Measurements from ENCODE around the gene G3BP1. TPM values are rescaled to one million over a fixed set of nuclear protein-coding genes. Genes with fewer than 3 reads are reported as not detected.
"Not testable (repeated sequence)": the region's sequence is repeated elsewhere in the genome, so short reads cannot be mapped to it uniquely, and the experiment has no call there.

G3BP1 gene
- total RNA-seq, 4 donors from 2014 or later = 99.8 to 119 (median 109) TPM

GRCh38 chr5:151847871-151848270 is 76.1 kb downstream of the G3BP1 start:
- H3K27me3 ChIP-seq = no peaks in the 10 kb centered on the region
- DNase-seq = no peak
- intact Hi-C loops (cut with DNase I) = no loop called here
- no peak overlapping the region for H3K4me3 ChIP-seq
- TF ChIP-seq, protein P1, sequence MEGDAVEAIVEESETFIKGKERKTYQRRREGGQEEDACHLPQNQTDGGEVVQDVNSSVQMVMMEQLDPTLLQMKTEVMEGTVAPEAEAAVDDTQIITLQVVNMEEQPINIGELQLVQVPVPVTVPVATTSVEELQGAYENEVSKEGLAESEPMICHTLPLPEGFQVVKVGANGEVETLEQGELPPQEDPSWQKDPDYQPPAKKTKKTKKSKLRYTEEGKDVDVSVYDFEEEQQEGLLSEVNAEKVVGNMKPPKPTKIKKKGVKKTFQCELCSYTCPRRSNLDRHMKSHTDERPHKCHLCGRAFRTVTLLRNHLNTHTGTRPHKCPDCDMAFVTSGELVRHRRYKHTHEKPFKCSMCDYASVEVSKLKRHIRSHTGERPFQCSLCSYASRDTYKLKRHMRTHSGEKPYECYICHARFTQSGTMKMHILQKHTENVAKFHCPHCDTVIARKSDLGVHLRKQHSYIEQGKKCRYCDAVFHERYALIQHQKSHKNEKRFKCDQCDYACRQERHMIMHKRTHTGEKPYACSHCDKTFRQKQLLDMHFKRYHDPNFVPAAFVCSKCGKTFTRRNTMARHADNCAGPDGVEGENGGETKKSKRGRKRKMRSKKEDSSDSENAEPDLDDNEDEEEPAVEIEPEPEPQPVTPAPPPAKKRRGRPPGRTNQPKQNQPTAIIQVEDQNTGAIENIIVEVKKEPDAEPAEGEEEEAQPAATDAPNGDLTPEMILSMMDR (IDR thresholded peaks at IDR 0.05) = no peak
- no peak for TF ChIP-seq POLR2A (IDR thresholded peaks at IDR 0.05)
- no peaks in the 10 kb centered on the region for H3K36me3 ChIP-seq
- no peaks in the 10 kb centered on the region for H3K4me1 ChIP-seq
- peaks cover 0 to 6% (median 0%) of the 10 kb centered on the region in 3 donors for H3K9me3 ChIP-seq
- 29 to 44% methylated on average over 1 of the region's 1 CpG for WGBS, 2 donors
- no peak overlapping the region for H3K27ac ChIP-seq

DNA sequence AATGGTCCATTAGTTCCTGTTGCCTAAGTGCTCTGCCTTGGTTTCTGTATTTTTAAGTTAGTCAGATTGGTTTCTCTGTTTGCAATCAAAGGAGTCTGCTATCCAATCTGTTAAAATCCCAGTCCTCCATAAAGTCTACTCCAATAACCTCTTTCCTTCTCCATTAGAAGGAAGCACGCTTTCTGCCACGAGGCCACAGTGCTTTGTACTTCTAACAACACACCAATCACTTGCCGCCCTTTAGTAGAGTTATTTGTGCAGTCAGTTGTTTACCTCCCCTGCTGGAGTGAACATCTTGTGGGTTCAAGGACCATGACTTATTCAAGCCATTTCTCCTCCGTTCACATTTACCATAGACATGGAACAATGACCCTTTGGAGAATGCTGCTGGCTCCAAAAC is 83.9 kb downstream of the G3BP1 start:
- no peaks in the 10 kb centered on the region for H3K4me1 ChIP-seq
- no peak overlapping the region for H3K4me3 ChIP-seq
- intact Hi-C loops (cut with DNase I) = no loop called here
- TF ChIP-seq, protein P1 (IDR thresholded peaks at IDR 0.05) = no peak
- TF ChIP-seq POLR2A (IDR thresholded peaks at IDR 0.05) = no peak
- H3K27me3 ChIP-seq = no peaks in the 10 kb centered on the region
- H3K9me3 ChIP-seq = no peaks in the 10 kb centered on the region
- no peaks in the 10 kb centered on the region for H3K36me3 ChIP-seq
- no peak overlapping the region for H3K27ac ChIP-seq
- DNase-seq = no peak
- WGBS, 2 donors = 72 to 73% methylated on average over 4 of the region's 4 CpGs

DNA sequence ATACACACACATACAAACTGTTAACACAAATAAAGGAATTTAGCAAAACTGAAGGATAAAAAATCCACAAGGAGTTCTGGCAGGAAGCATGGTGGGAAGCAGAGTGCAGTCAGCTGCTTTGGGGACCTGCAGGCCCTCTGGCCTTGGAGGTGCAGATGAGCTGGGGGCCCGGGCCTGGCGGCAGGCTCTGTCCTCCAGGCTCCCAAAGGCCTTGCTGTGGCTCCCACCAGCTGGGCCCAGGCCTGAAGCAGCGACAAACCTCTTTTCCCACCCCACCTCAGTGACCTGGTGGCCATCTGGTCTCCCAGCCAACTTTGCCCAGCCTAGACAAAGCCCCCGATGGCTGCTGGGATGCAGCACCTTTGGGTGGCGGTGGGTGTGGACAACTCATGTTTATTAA is 85.1 kb downstream of the G3BP1 start:
- 70 to 88% methylated on average over 2 of the region's 5 CpGs for WGBS, 2 donors
- TF ChIP-seq, protein P1 (IDR thresholded peaks at IDR 0.05) = no peak
- no peak for TF ChIP-seq POLR2A (IDR thresholded peaks at IDR 0.05)
- Histone ChIP-seq H3K9me3 (no peaks in the 10 kb centered on the region), H3K4me3 (no peak overlapping the region), H3K36me3 (no peaks in the 10 kb centered on the region), H3K27ac (no peak overlapping the region), H3K4me1 (no peaks in the 10 kb centered on the region), H3K27me3 (no peaks in the 10 kb centered on the region)
- intact Hi-C loops (cut with DNase I) = no loop called here
- DNase-seq = no peak

DNA sequence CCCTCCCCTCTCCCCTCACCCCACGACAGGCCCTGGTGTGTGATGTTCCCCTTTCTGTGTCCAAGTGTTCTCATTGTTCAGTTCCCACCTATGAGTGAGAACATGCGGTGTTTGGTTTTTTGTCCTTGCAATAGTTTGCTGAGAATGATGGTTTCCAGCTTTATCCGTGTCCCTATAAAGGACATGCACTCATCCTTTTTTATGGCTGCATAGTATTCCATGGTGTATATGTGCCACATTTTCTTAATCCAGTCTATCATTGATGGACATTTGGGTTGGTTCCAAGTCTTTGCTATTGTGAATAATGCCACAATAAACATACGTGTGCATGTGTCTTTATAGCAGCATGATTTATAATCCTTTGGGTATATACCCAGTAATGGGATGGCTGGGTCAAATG is 89.1 kb downstream of the G3BP1 start:
- H3K27me3 ChIP-seq; H3K27ac ChIP-seq; H3K9me3 ChIP-seq; H3K4me1 ChIP-seq; H3K36me3 ChIP-seq; intact Hi-C loops (cut with DNase I); DNase-seq; H3K4me3 ChIP-seq: not testable (repeated sequence)
- 80 to 85% methylated on average over 3 of the region's 4 CpGs for WGBS, 2 donors

Other genes with a start within 250 kb of the G3BP1 start
- 100 to 1,000 TPM in 1 of 4 donors, 10 to 100 TPM in 3; 86.5 to 117 (median 99.0) TPM for gene FAT2, start 180.6 kb upstream of the G3BP1 start, total RNA-seq
- gene SPARC, start 85.0 kb upstream of the G3BP1 start, total RNA-seq = 100 to 1,000 TPM in 1 of 4 donors, 10 to 100 TPM in 3; 14.9 to 164 (median 61.9) TPM
- 100 to 1,000 TPM in 1 of 4 donors, 10 to 100 TPM in 3; 56.0 to 109 (median 74.5) TPM for gene ATOX1, start 13.3 kb upstream of the G3BP1 start, total RNA-seq
- gene GLRA1, start 152.9 kb downstream of the G3BP1 start, total RNA-seq = not detected

Measured in esophagus squamous epithelium (tissue), 5 donors.